ENCODE results near the gene KCNJ14.

Gene KCNJ14

GRCh38 chr19:48478339-48479256 lies 23.2 kb downstream of the KCNJ14 start:
- TF ChIP-seq CTCF (conservative IDR thresholded peaks at IDR 0.05), result no peak
- no peak overlapping the region for H3K27ac ChIP-seq

GRCh38 chr19:48479686-48480085 lies 24.3 kb downstream of the KCNJ14 start:
- no peak for TF ChIP-seq CTCF (conservative IDR thresholded peaks at IDR 0.05)
- H3K27ac ChIP-seq, result no peak overlapping the region

- no peak overlapping the region for H3K27ac ChIP-seq
- no peak for TF ChIP-seq CTCF (conservative IDR thresholded peaks at IDR 0.05)
Observed at GRCh38 chr19:48480183-48480557, 24.8 kb downstream of the KCNJ14 start.

- TF ChIP-seq CTCF (conservative IDR thresholded peaks at IDR 0.05), result no peak
- H3K27ac ChIP-seq, result peak overlapping the region; percentile 50; the same call in 1 of the 2 replicates
Observed at GRCh38 chr19:48480558-48481500, 25.5 kb downstream of the KCNJ14 start.

- no peak for TF ChIP-seq CTCF (conservative IDR thresholded peaks at IDR 0.05)
- H3K27ac ChIP-seq, result peak overlapping the region; percentile 50
Observed at GRCh38 chr19:48481846-48482639, 26.7 kb downstream of the KCNJ14 start.

- TF ChIP-seq CTCF (conservative IDR thresholded peaks at IDR 0.05), result no peak
- no peak overlapping the region for H3K27ac ChIP-seq
Observed at GRCh38 chr19:48483301-48483700, 27.9 kb downstream of the KCNJ14 start.
